Astrocyte (in vitro differentiated cells and primary cell): Measurements from ENCODE around the gene NPS.

Source experiments
- EZH2 ChIP-seq: IDR thresholded peaks from 2 replicates; pipeline ENCODE4 v1.6.1; 2012; ENCODE audit warnings: mild to moderate bottlenecking, low read length, inconsistent platforms; ENCODE audit not compliant: insufficient read depth
- TF ChIP-seq, protein P1 (sequence below): IDR thresholded peaks from 2 replicates; pipeline ENCODE4 v1.5.1; 2011; ENCODE audit warnings: low read depth, mild to moderate bottlenecking, inconsistent platforms, low read length, moderate library complexity; ENCODE audit not compliant: insufficient read depth

DNA sequence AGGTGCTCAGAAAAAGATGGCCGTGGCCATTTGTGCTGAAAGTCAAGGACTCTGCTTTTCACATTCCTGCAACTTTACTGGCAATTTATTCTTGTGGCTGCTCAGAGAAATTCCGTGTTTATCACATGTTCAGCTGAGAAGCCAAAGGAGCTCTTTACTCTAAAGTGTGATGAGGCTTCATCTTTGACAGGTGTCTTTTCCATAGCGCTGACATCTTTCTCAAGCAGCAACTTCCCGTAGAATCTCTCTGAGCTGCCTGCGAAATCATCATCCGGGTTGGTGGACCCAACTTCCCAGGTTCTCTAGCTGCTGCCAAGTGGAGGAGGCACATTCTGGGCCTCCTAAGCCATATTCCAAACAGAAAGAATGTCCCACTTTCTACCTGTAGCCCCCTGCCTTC is 16.9 kb upstream of the NPS start:
- TF ChIP-seq, protein P1, sequence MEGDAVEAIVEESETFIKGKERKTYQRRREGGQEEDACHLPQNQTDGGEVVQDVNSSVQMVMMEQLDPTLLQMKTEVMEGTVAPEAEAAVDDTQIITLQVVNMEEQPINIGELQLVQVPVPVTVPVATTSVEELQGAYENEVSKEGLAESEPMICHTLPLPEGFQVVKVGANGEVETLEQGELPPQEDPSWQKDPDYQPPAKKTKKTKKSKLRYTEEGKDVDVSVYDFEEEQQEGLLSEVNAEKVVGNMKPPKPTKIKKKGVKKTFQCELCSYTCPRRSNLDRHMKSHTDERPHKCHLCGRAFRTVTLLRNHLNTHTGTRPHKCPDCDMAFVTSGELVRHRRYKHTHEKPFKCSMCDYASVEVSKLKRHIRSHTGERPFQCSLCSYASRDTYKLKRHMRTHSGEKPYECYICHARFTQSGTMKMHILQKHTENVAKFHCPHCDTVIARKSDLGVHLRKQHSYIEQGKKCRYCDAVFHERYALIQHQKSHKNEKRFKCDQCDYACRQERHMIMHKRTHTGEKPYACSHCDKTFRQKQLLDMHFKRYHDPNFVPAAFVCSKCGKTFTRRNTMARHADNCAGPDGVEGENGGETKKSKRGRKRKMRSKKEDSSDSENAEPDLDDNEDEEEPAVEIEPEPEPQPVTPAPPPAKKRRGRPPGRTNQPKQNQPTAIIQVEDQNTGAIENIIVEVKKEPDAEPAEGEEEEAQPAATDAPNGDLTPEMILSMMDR = no peak
- no peak for TF ChIP-seq EZH2
